IMR-90 (cell line): ENCODE results near the gene STKLD1. TPM values are rescaled to one million over a fixed set of nuclear protein-coding genes. Genes with fewer than 3 reads are reported as not detected.

Experiments used
- ATAC-seq: fragments of 200-7000 bp; cut with Tn5 transposase; 2 replicates; pipeline ENCODE4 v1.9.1; 2020; ENCODE audit warnings: low read depth, mild to moderate bottlenecking, moderate library complexity
- BruUV-seq: library from RNA; stranded (reverse); fragments of 400-500 nt; replicated peaks from 2 replicates; lab custom pipeline; 2021; lab: Mats Ljungman, UMichigan
- CTCF ChIA-PET: fragments of 300-600 bp; formaldehyde crosslinking; extraction: SDS; loops from one replicate; lab custom pipeline; 2021; ENCODE audit warnings: antibody characterized with exemption; lab: Yijun Ruan, JAX
- POLR2A ChIA-PET: fragments of 300-600 bp; sonication (Branson Sonifier 250); formaldehyde crosslinking; loops from one replicate; lab custom pipeline; 2022; ENCODE audit warnings: antibody characterized with exemption; ENCODE audit not compliant: unreplicated experiment; lab: Charles Lee
- DNase-seq: peaks from one replicate; pipeline ENCODE4 v3.0.0; 2013
- H2AFZ ChIP-seq: replicated peaks from 2 replicates; pipeline ENCODE3; 2013; ENCODE audit warnings: low read length, mild to moderate bottlenecking; ENCODE audit not compliant: poor library complexity
- H2AK5ac ChIP-seq: 2 replicates; pipeline ENCODE4 v1.6.1; 2013; ENCODE audit warnings: low read depth, low read length, inconsistent platforms
- H2AK9ac ChIP-seq: replicated peaks from 2 replicates; pipeline ENCODE3; 2013; ENCODE audit warnings: mild to moderate bottlenecking, low read depth, low read length, moderate library complexity; ENCODE audit not compliant: poor library complexity
- H2BK120ac ChIP-seq: 2 replicates; pipeline ENCODE4 v1.6.1; 2013; ENCODE audit warnings: low read depth, low read length, inconsistent platforms
- H2BK15ac ChIP-seq: 3 replicates; pipeline ENCODE4 v1.6.1; 2013; ENCODE audit warnings: low read depth, low read length, inconsistent platforms
- H2BK20ac ChIP-seq: 2 replicates; pipeline ENCODE4 v1.6.1; 2013; ENCODE audit warnings: low read depth, mild to moderate bottlenecking, inconsistent platforms, low read length, moderate library complexity
- H2BK5ac ChIP-seq: 2 replicates; pipeline ENCODE4 v1.6.1; 2013; ENCODE audit warnings: mild to moderate bottlenecking, low read depth, low read length, inconsistent platforms; ENCODE audit not compliant: poor library complexity, severe bottlenecking
- H3K14ac ChIP-seq: replicated peaks from 2 replicates; pipeline ENCODE4 v1.6.1; 2013; ENCODE audit warnings: low read depth, low read length, inconsistent platforms
- H3K18ac ChIP-seq: 2 replicates; pipeline ENCODE4 v1.6.1; 2013; ENCODE audit warnings: low read depth, low read length, control low read depth
- H3K23ac ChIP-seq: 2 replicates; pipeline ENCODE4 v1.6.1; 2013; ENCODE audit warnings: low read depth, low read length, inconsistent platforms
- H3K27ac ChIP-seq: 2 replicates; pipeline ENCODE4 v1.5.1; 2013; ENCODE audit warnings: mild to moderate bottlenecking, control low read depth, low read length; ENCODE audit not compliant: insufficient read depth
- H3K27me3 ChIP-seq: 2 replicates; pipeline ENCODE4 v1.6.1; 2013; ENCODE audit warnings: low read length; ENCODE audit not compliant: control insufficient read depth, insufficient read depth
- H3K36me3 ChIP-seq: 2 replicates; pipeline ENCODE4 v1.6.1; 2013; ENCODE audit warnings: low read length, mixed read lengths; ENCODE audit not compliant: control insufficient read depth, insufficient read depth
- H3K4ac ChIP-seq: 2 replicates; pipeline ENCODE4 v1.6.1; 2013; ENCODE audit warnings: low read depth, low read length, inconsistent platforms
- H3K4me1 ChIP-seq: 2 replicates; pipeline ENCODE4 v1.6.1; 2013; ENCODE audit warnings: low read length, mixed read lengths; ENCODE audit not compliant: control insufficient read depth, insufficient read depth
- H3K4me2 ChIP-seq: 2 replicates; pipeline ENCODE4 v1.6.1; 2013; ENCODE audit warnings: low read depth, mild to moderate bottlenecking, control low read depth, low read length, moderate library complexity
- H3K4me3 ChIP-seq: 2 replicates; pipeline ENCODE4 v1.5.1; 2013; ENCODE audit warnings: low read depth, mild to moderate bottlenecking, control low read depth, low read length, moderate library complexity; ENCODE audit not compliant: insufficient read depth
- H3K56ac ChIP-seq: 2 replicates; pipeline ENCODE4 v1.6.1; 2013; ENCODE audit warnings: low read length, inconsistent platforms; ENCODE audit not compliant: insufficient read depth; ENCODE audit errors: extremely low read depth
- H3K79me1 ChIP-seq, 2 experiments: 2 replicates each; pipeline ENCODE4 v1.6.1; 2013; ENCODE audit warnings: low read length in 2 of 2, inconsistent platforms in 1 of 2, low read depth in 1 of 2
- H3K9ac ChIP-seq: 2 replicates; pipeline ENCODE4 v1.6.1; 2013; ENCODE audit warnings: low read depth, low read length, control low read depth
- H3K9me1 ChIP-seq: 2 replicates; pipeline ENCODE4 v1.6.1; 2013; ENCODE audit warnings: low read length, inconsistent platforms; ENCODE audit not compliant: insufficient read depth
- H3K9me3 ChIP-seq: 2 replicates; pipeline ENCODE4 v1.6.1; 2013; ENCODE audit warnings: low read length; ENCODE audit not compliant: control insufficient read depth, insufficient read depth
- H4K20me1 ChIP-seq: 2 replicates; pipeline ENCODE4 v1.6.1; 2013; ENCODE audit warnings: low read length, inconsistent platforms; ENCODE audit not compliant: insufficient read depth
- H4K5ac ChIP-seq: 2 replicates; pipeline ENCODE4 v1.6.1; 2013; ENCODE audit warnings: mild to moderate bottlenecking, low read depth, low read length, control low read depth
- H4K8ac ChIP-seq, 2 experiments: 2 replicates each; pipeline ENCODE4 v1.6.1; 2013; ENCODE audit warnings: low read depth in 2 of 2, low read length in 2 of 2, control low read depth in 1 of 2, inconsistent platforms in 1 of 2
- H4K91ac ChIP-seq: 2 replicates; pipeline ENCODE4 v1.6.1; 2013; ENCODE audit warnings: low read depth, low read length, inconsistent platforms; ENCODE audit not compliant: insufficient read depth
- CEBPB ChIP-seq: IDR thresholded peaks from 2 replicates; pipeline ENCODE4 v1.6.1; 2012; ENCODE audit warnings: low read depth, low read length, improper control_type of control experiment
- CHD1 ChIP-seq: IDR thresholded peaks from 2 replicates; pipeline ENCODE4 v1.6.1; 2012; ENCODE audit warnings: low read depth, low read length, improper control_type of control experiment
- FOS ChIP-seq: fragments of 150-350 bp; IDR thresholded peaks from 2 replicates; pipeline ENCODE4 v1.6.1; 2016; ENCODE audit warnings: low read depth, low read length
- MAFK ChIP-seq: IDR thresholded peaks from 2 replicates; pipeline ENCODE4 v1.6.1; 2012; ENCODE audit warnings: low read depth, low read length, improper control_type of control experiment
- MAZ ChIP-seq: IDR thresholded peaks from 2 replicates; pipeline ENCODE4 v1.6.1; 2012; ENCODE audit warnings: low read depth, mild to moderate bottlenecking, low read length, improper control_type of control experiment, moderate library complexity, borderline replicate concordance
- MXI1 ChIP-seq: IDR thresholded peaks from 2 replicates; pipeline ENCODE4 v1.6.1; 2012; ENCODE audit warnings: low read depth, mild to moderate bottlenecking, low read length, moderate library complexity, borderline replicate concordance
- RCOR1 ChIP-seq: IDR thresholded peaks from 2 replicates; pipeline ENCODE4 v1.6.1; 2012; ENCODE audit warnings: mild to moderate bottlenecking, low read length, improper control_type of control experiment; ENCODE audit not compliant: insufficient replicate concordance
- RFX5 ChIP-seq: IDR thresholded peaks from 2 replicates; pipeline ENCODE4 v1.8.0; 2012; ENCODE audit warnings: low read depth, mild to moderate bottlenecking, low read length, moderate library complexity
- WGBS, 2 experiments: methylation state at CpG; one replicate each; pipeline versions ENCODE4 v1.1.5 to v1.1.7; 2013; ENCODE audit warnings: missing lambda C conversion rate in 2 of 2; ENCODE audit not compliant: insufficient read length in 1 of 2; ENCODE audit errors: extremely low coverage in 2 of 2; 5-methylcytosine and 5-hydroxymethylcytosine counted together
- dilution Hi-C: fragments of 300-500 bp; cut with HindIII; formaldehyde crosslinking; loops from one replicate; pipeline ENCODE4 v1.14.3; 2018; ENCODE audit warnings: low sequenced_read_pairs; ENCODE audit not compliant: unreplicated experiment
- in situ Hi-C: fragments of 300-500 bp; cut with MboI; formaldehyde crosslinking; loops from 3 replicates; pipeline ENCODE4 v1.14.3; 2019; ENCODE audit warnings: low sequenced_read_pairs, inconsistent platforms, mixed read lengths
- intact Hi-C: fragments of 100-400 bp; cut with micrococcal nuclease; formaldehyde crosslinking; loops from 2 replicates; pipeline ENCODE4 v1.10.0; 2022
- polyA plus RNA-seq, 3 experiments: library from polyadenylated mRNA; depleted of rRNA; stranded (reverse); fragments of >200 nt; gene quantifications; 2 replicates each; pipeline ENCODE4 v1.2.3, GENCODE V29; 2012; ENCODE audit warnings: low replicate concordance in 1 of 3
- total RNA-seq: library from RNA; depleted of rRNA; stranded (reverse); fragments of >200 nt; gene quantifications from 2 replicates; pipeline ENCODE4 v1.2.3, GENCODE V29; 2012

The STKLD1 gene
- total and polyA plus RNA-seq, 2 of the 4 experiments (the other 2 are of a cell fraction) = 0.54 to 0.65 TPM

DNA sequence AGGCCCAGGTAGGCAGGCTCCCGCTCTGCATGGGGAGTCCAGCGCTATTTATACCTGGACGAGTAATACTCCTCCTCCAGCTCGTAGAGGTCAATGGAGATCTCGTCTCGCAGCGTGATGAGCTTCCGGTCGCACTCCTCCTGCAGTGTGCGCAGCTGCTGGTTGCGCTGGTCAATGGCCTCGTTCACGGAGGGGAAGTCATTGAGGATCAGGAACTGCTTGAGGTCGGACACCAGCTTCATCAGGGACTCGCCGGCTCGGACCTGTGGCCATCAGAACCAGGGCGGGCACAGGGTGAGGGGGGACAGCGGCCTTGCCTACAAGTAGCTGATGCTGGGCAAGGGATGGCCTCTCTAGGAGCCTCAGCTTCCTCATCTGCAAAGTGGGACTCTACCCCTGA lies 32.1 kb upstream of the STKLD1 start:
- Histone ChIP-seq H2AFZ (no peak overlapping the region), H3K23ac (no peak overlapping the region), H3K27me3 (no peaks in the 10 kb centered on the region), H2BK120ac (no peak overlapping the region), H4K8ac (no peak overlapping the region), H3K9me1 (peaks cover 3% of the 10 kb centered on the region; the same call in 1 of the 2 replicates), H3K18ac (no peak overlapping the region), H4K5ac (no peak overlapping the region), H3K27ac (no peak overlapping the region), H2AK5ac (no peak overlapping the region), H2BK20ac (no peak overlapping the region), H4K20me1 (peaks cover 18% of the 10 kb centered on the region), H2AK9ac (no peak overlapping the region), H3K4me2 (no peak overlapping the region), H3K14ac (no peak overlapping the region), H3K4ac (no peak overlapping the region), H4K91ac (no peak overlapping the region), H3K9me3 (no peaks in the 10 kb centered on the region), H3K79me1 (peaks cover 17 to 52% of the 10 kb centered on the region in 2 experiments; a peak in 3 of 4 replicates), H3K56ac (no peak overlapping the region), H2BK5ac (no peak overlapping the region), H3K9ac (no peak overlapping the region), H3K36me3 (peaks cover 64% of the 10 kb centered on the region), H3K4me1 (peaks cover 8% of the 10 kb centered on the region), H3K4me3 (no peak overlapping the region), H2BK15ac (no peak overlapping the region)
- no TSS peak for BruUV-seq
- no peak for TF ChIP-seq MXI1
- TF ChIP-seq FOS = no peak
- no peak for TF ChIP-seq RCOR1
- TF ChIP-seq CHD1 = no peak
- TF ChIP-seq MAZ = no peak
- TF ChIP-seq CEBPB = no peak
- TF ChIP-seq MAFK = no peak
- no peak for TF ChIP-seq RFX5
- DNase-seq (no peak), ATAC-seq (no peak)
- ChIA-PET POLR2A (no interaction called here), CTCF (no interaction called here)
- dilution Hi-C loops (no loop called here), intact Hi-C loops (no loop called here), in situ Hi-C loops (no loop called here)
- WGBS, 2 experiments = 97% methylated on average over 11 of the region's 19 CpGs; no CpG with 5 or more reads in 1 of the 2 experiments
